Uterus (tissue), 2 donors: ENCODE data around the gene IGFL1.
"Not testable (repeated sequence)": the region's sequence is repeated elsewhere in the genome, so short reads cannot be mapped to it uniquely, and the experiment has no call there.

Source experiments
- CTCF ChIP-seq, 4 experiments: fragments of 200-600 bp in 2 of 4; fragments of 450-650 bp in 2 of 4; sonication (generic) in 2 of 4; IDR thresholded peaks; one replicate each; pipeline ENCODE4 v1.5.1; 2016 to 2019; ENCODE audit warnings: antibody characterized with exemption in 4 of 4, mild to moderate bottlenecking in 2 of 4, moderate library complexity in 1 of 4
- POLR2A ChIP-seq, 2 donors: fragments of 450-650 bp; IDR thresholded peaks; one replicate each; pipeline ENCODE4 v1.6.1; 2016; ENCODE audit warnings: antibody characterized with exemption in 2 of 2, mild to moderate bottlenecking in 1 of 2, moderate library complexity in 1 of 2

GRCh38 chr19:46238141-46238540, 8.6 kb downstream of the IGFL1 start:
- TF ChIP-seq CTCF, POLR2A (IDR thresholded peaks at IDR 0.05): not testable (repeated sequence)
